ENCODE results near the gene PSEN1.
A peak's percentile ranks its signal among the peaks of the same experiment; 100 is the strongest.

PSEN1 gene

GRCh38 chr14:73241481-73242165 lies 105.3 kb downstream of the PSEN1 start:
- no peak for DNase-seq

DNA sequence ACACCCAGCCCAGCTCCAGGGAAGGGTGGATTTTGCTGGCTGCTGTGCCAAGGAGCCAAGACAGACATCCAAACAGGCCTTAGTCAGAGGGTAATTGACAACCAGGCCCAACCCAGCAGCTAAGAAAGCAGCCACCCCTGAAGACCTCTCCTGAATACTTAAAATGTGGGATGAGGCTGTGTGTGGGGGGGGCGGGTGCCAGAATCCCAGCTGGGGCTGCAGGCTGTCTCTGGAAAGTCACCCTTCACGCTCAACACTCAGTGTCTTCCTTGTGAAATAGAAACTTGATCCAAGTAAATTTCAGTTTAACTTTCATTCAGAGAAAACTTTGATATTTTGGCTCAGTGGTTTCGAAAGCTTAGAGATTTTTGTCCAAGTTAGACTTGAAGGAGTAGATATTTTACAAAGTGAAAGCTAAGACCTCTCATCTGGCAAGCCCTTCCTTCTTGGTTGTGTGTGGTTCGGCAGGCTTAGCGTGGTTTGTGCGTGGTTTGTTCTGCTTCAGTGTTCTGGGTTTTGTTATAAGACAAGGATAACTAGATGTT lies 106.1 kb downstream of the PSEN1 start:
- no peak for DNase-seq

DNA sequence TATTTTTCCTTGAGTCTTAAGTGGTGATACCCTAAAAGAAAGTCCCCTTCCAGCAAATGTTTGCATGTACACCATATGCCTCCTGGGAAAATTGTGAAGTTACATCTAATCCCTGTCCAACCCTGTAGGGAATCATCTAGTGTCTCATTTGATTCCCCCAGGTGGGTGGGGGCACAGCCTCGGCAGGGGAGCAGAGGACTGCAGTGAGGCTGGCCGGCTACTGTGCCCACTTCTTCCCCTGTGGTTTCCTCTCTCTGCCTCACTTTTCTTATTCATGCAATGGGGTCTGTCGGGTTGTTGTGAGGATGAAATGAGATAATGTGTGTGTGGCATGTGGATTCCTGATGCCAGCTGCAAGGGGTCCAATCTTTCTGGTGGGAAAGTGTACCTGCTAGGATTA lies 107.0 kb downstream of the PSEN1 start:
- no peak for DNase-seq

GRCh38 chr14:73243748-73244147 lies 107.4 kb downstream of the PSEN1 start:
- no peak for DNase-seq

DNA sequence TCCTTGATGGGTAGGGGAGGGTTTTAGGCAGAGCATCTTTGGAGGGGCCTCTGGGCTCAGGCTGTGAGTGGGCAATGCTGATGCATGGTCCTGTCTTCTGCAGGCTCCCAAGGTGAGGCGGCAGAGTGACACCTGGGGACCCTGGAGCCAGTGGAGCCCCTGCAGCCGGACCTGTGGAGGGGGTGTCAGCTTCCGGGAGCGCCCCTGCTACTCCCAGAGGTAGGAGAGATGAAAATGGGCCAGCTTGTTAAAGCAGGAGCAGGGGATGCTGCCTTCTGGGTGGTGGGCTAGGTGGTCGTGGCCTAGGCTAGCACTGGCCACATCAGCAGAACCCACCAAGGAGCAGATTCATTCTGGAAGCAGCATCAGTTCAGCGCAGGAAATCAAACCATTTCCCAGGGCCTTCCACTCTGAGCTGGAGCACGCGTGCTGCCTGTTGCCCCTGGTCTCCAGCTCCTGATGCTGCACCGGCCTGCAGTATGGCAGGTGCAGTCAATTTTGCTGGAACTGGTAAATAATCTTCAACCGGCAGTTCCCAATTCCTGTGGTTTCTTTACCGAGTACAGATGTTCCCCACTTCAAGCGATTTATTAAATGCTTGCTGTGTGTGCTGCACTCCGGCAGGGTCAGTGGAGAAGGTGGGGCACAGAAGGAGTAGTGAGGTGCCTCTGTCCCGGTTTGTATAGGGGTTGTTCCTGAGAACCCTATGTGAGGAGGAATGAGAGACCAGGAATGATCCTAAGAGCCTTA lies 108.4 kb downstream of the PSEN1 start:
- no peak for DNase-seq

DNA sequence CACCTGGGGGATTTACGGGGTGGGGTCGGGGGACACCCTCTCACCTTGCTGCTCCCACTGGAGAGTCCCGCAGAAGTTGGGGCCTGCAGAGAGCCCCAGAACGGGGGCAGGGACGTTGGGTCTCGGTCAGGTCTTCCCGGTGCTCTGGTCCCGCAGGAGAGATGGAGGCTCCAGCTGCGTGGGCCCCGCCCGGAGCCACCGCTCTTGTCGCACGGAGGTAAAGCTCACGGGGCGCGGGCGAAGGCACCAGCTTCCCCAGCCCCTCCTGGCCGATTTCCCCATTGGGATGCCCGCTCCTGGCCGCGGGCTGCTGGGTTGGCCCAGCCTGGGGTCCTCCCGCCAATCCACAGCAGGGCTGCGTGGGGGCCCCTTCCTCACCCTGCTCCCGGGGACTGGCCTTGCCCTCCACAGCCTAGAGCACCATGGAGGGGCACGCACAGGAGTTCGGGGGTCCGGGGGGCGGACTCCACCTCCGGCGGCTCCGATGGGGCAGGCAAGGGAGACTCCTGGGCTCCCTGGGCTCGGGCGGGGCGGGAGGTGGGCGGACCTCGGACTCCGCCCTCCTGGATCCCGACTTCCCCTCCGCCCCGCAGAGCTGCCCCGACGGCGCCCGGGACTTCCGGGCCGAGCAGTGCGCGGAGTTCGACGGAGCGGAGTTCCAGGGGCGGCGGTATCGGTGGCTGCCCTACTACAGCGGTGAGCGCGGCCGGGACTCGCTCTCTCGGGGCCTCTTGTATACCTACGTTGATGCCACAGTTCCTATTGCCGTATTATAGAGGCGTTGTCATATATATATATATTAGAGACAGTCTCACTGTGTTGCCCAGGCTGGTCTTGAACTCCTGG lies 109.4 kb downstream of the PSEN1 start:
- peak; percentile 78 for DNase-seq

DNA sequence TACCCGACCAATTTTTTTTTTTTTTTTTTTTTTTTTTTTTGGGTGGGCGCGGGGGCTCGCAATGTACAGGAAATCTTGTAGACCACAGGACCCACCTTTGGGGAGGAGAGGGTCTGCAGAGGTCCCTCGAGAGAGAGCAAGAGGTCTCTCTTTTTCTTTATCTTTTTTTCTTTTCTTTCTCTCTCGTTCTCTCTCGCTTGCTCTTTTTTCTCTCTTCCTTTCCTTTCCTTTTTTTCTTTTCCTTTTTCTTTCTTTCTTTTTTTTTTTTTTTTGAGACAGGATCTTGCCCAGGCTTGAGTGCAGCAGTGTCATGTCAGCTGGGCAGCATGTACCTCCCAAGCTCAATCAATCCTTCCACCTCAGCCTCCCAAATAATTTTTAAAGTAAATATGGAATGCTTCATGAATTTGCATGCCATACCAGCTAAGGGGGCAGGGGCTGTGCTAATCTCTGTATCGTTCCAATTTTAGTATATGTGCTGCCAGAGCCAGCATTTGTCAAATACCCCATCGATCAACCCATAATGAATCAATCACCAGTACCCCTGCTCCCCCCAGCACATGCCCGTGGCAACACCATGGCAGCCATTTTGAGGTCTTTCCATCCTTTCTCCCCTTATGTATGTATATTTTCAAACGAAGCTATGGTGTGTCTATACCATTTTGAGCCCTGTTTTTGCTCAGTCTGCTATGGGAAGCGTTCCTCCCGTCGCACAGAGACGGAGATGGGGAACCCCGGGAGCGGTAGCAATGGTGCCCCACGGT lies 110.3 kb downstream of the PSEN1 start:
- DNase-seq, result no peak

DNA sequence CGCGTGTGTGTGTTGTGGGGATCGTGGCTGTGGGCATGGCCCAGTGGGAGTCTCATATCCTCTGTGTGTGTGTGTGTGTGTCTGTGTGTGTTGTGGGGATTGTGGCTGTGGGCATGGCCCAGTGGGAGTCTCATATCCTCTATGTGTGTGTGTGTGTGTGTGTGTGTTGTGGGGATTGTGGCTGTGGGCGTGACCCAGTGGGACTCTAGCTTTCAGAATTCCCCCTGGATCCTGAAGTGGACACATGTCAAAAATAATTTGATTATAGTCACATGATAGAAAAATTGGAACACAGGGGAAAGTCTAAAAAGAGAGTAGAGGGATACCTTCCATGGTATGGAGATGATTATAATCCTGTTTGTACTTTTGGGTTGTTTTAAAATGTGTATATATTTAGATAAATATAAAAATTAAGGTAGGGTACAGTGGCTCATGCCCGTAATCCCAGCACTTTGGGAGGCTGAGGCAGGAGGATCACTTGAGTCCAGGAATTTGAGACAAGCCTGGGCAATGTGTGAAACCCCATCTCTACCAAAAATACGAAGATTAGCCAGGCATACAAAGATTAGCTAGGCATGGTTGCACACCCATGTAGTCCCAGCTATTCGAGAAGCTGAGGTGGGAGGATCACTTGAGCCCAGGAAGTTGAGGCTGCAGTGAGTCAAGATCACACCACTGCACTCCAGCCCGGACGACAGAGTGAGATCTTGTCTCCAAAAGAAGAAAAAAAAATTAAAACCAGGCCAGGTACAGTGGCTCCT lies 112.0 kb downstream of the PSEN1 start:
- no peak for DNase-seq

- no peak for DNase-seq
These were observed 112.8 kb downstream of the PSEN1 start for GRCh38 chr14:73249108-73249507.

- DNase-seq, result no peak
These were observed 113.4 kb downstream of the PSEN1 start for GRCh38 chr14:73249564-73250316.

DNA sequence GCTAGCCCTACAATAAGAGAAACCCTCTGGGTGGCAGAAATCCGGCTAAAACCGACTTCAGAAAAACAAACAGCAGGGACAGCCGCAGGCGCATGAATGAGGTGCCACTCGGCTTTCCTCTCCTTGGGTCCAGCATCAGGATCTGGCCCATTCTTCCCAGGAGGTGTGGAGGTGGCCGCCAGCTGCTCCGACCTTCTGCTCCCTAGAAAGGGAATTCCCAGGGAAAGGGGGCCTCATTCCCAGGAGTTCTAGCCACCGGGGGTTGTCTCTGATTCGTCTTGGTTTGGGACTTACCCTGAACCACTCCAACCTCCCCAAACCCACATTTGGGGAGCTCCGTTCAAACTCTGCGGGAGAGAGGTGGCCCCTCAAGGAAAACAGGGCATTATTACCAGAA lies 114.0 kb downstream of the PSEN1 start:
- no peak for DNase-seq

- DNase-seq, result peak; percentile 89
These were observed 114.6 kb downstream of the PSEN1 start for GRCh38 chr14:73250781-73251500.

- DNase-seq, result no peak
These were observed 115.4 kb downstream of the PSEN1 start for GRCh38 chr14:73251516-73252215.

DNA sequence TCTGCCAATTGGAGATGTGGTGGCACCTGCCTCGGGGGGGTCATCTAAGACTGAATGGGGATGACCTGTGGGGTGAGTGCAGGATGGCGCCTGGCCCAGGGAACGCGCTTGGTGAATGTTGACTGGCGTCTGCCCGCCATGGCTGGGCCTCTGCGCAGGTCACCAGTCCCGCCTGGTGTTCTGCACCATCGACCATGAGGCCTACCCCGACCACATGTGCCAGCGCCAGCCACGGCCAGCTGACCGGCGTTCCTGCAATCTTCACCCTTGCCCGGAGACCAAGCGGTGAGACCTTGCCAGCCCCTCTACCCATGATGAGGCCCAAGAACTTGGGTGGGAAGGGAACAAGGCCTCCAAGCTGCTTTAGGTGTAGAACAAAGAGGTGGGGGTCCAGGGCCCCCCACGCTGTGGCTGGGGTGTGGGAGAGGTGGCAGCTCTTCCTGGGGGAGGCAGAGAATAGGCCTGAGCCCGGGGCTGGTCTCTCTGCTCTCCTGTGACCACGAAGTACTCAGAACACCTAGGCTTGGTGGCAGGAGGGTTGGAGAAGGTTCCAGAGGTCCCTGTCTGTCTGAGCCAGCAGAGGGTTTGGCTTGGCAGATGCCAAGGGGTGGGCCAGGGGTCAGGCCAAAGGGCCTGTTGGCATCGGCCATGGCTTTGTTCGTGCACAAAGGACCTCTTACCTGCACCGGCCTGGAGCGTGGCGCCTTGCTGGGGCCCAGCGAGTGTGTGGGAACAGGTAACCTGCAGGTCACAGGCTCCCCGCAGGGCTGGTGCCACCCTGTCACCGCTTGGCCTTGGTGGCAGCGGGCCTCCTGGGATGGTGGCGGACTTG lies 116.4 kb downstream of the PSEN1 start:
- DNase-seq, result no peak

DNA sequence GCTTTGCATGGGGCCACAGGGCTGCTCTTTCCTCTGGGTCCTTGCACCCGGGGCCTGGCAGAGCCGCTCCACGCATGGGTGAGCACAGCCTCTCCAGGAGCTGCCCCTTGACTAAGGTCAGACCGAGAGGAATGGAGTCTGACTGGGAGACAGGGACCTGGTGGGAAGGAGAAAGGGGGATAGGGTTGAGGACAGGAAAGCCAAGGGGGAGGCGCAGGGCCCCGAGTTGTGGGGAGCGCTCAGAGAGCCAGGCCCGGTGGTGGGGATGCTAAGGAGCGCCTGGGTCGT lies 117.0 kb downstream of the PSEN1 start:
- DNase-seq, result no peak

GRCh38 chr14:73253721-73254120 lies 117.4 kb downstream of the PSEN1 start:
- DNase-seq, result no peak

GRCh38 chr14:73254247-73255004 lies 118.1 kb downstream of the PSEN1 start:
- DNase-seq, result no peak

- no peak for DNase-seq
These were observed 118.7 kb downstream of the PSEN1 start for GRCh38 chr14:73255005-73255400.

Measured in NCI-H69 (cell line).